ENCODE results near the gene MBLAC2.

Gene MBLAC2

GRCh38 chr5:90446961-90447360, 27.6 kb downstream of the MBLAC2 start:
- no peak for DNase-seq

GRCh38 chr5:90440644-90441043, 33.9 kb downstream of the MBLAC2 start:
- DNase-seq, result no peak

- DNase-seq, result no peak
These were observed 36.5 kb downstream of the MBLAC2 start for GRCh38 chr5:90438100-90438499.

- no peak for DNase-seq
These were observed 36.9 kb downstream of the MBLAC2 start for GRCh38 chr5:90437663-90438062.

- DNase-seq, result peak; percentile 70
These were observed 40.4 kb downstream of the MBLAC2 start for GRCh38 chr5:90434116-90434714.

- DNase-seq, result no peak
These were observed 50.3 kb downstream of the MBLAC2 start for GRCh38 chr5:90424245-90424644.

- DNase-seq, result no peak
These were observed 53.4 kb downstream of the MBLAC2 start for GRCh38 chr5:90421136-90421535.

GRCh38 chr5:90418214-90418613, 56.4 kb downstream of the MBLAC2 start:
- DNase-seq, result no peak

- no peak for DNase-seq
These were observed 64.3 kb downstream of the MBLAC2 start for GRCh38 chr5:90410178-90410762.

GRCh38 chr5:90409318-90410177, 65.0 kb downstream of the MBLAC2 start, which contains the start of gene CETN3:
Gene CETN3 (minus strand): TSS chr5:90409756. CDS start chr5:90409661, 95 bp downstream.
- peak; percentile 90 for DNase-seq

- DNase-seq, result no peak
These were observed 65.8 kb downstream of the MBLAC2 start for GRCh38 chr5:90408571-90409317.
